SU-DHL-6 (cell line): ENCODE data around the gene RDH14.

Source experiments
- H2AFZ ChIP-seq: fragments of 200-600 bp; sonication (generic); 2 replicates; pipeline ENCODE4 v1.6.1; 2014; ENCODE audit warnings: low read depth, mild to moderate bottlenecking, moderate library complexity, mixed read lengths, antibody characterized with exemption, low read length; ENCODE audit not compliant: severe bottlenecking
- H3F3A ChIP-seq: fragments of 200-600 bp; shearing (Covaris generic); 2 replicates; pipeline ENCODE4 v1.6.0; 2016; ENCODE audit warnings: antibody characterized with exemption, mild to moderate bottlenecking; ENCODE audit not compliant: insufficient read depth
- H3K27ac ChIP-seq: fragments of 200-600 bp; sonication (generic); 2 replicates; pipeline ENCODE4 v1.5.1; 2016; ENCODE audit warnings: low read depth, mild to moderate bottlenecking, low read length, moderate library complexity, mixed read lengths
- H3K27me3 ChIP-seq: fragments of 200-600 bp; sonication (generic), shearing (Covaris generic); 2 replicates; pipeline ENCODE4 v1.6.0; 2014; ENCODE audit warnings: mild to moderate bottlenecking, low read length
- H3K36me3 ChIP-seq: fragments of 200-600 bp; sonication (generic); 2 replicates; pipeline ENCODE4 v1.6.1; 2014; ENCODE audit warnings: mild to moderate bottlenecking, low read length, mixed read lengths
- H3K4me2 ChIP-seq: fragments of 300-600, 200-600 bp; shearing (Covaris generic), sonication (generic); 2 replicates; pipeline ENCODE4 v1.6.0; 2014; ENCODE audit warnings: low read length, low read depth, mild to moderate bottlenecking; ENCODE audit not compliant: poor library complexity, severe bottlenecking
- H3K4me3 ChIP-seq: fragments of 200-600 bp; sonication (generic); 2 replicates; pipeline ENCODE4 v1.5.1; 2014; ENCODE audit warnings: antibody characterized with exemption, low read length, mild to moderate bottlenecking, mixed read lengths; ENCODE audit not compliant: insufficient read depth, poor library complexity, severe bottlenecking
- H3K79me2 ChIP-seq: fragments of 200-600 bp; sonication (generic); 2 replicates; pipeline ENCODE4 v1.6.1; 2014; ENCODE audit warnings: mild to moderate bottlenecking, low read length, moderate library complexity; ENCODE audit not compliant: insufficient read depth
- H3K9ac ChIP-seq: fragments of 200-600 bp; sonication (generic); 2 replicates; pipeline ENCODE4 v1.7.0; 2014; ENCODE audit warnings: mild to moderate bottlenecking, low read length
- H3K9me2 ChIP-seq: fragments of 200-600 bp; sonication (generic); replicated peaks from 2 replicates; pipeline ENCODE4 v1.6.1; 2014; ENCODE audit warnings: low read length; ENCODE audit not compliant: insufficient read depth
- H3K9me3 ChIP-seq: fragments of 200-600 bp; sonication (generic); 2 replicates; pipeline ENCODE4 v1.6.1; 2014; ENCODE audit warnings: low read length, mixed read lengths; ENCODE audit not compliant: insufficient read depth
- H4K20me1 ChIP-seq: fragments of 200-600 bp; sonication (generic); 2 replicates; pipeline ENCODE4 v1.6.1; 2014; ENCODE audit warnings: low read depth, mild to moderate bottlenecking, antibody characterized with exemption, low read length, moderate library complexity, mixed read lengths
- CTCF ChIP-seq: fragments of 200-600 bp; sonication (generic); IDR thresholded peaks from one replicate; pipeline ENCODE4 v1.5.1; 2017; ENCODE audit warnings: antibody characterized with exemption, mild to moderate bottlenecking, low read length, moderate library complexity; ENCODE audit not compliant: insufficient read depth, poor library complexity, severe bottlenecking
- EZH2phosphoT487 ChIP-seq: fragments of 200-600 bp; sonication (generic), shearing (Covaris generic); conservative IDR thresholded peaks from 2 replicates; pipeline ENCODE4 v1.6.1; 2018; ENCODE audit warnings: mild to moderate bottlenecking, antibody characterized with exemption, low read length, moderate library complexity, mixed read lengths

Gene RDH14

GRCh38 chr2:18580606-18581005, 20.2 kb upstream of the RDH14 start:
- H3K4me2 ChIP-seq = no peak overlapping the region
- H3F3A ChIP-seq = no peaks in the 10 kb centered on the region
- 0 out of 2 replicates have a peak, but pooled peaks cover 3% of the 10 kb centered on the region for H3K9me3 ChIP-seq
- no peaks in the 10 kb centered on the region for H4K20me1 ChIP-seq
- no peak overlapping the region for H3K4me3 ChIP-seq
- TF ChIP-seq CTCF = no peak
- no peak for TF ChIP-seq EZH2phosphoT487
- H2AFZ ChIP-seq = no peak overlapping the region
- H3K27ac ChIP-seq = no peak overlapping the region
- H3K9me2 ChIP-seq = no peaks in the 10 kb centered on the region
- no peaks in the 10 kb centered on the region for H3K79me2 ChIP-seq
- no peak overlapping the region for H3K9ac ChIP-seq
- H3K36me3 ChIP-seq = no peaks in the 10 kb centered on the region; the same call in 1 of the 2 replicates
- H3K27me3 ChIP-seq = no peaks in the 10 kb centered on the region

- Histone ChIP-seq H3K9me3 (0 out of 2 replicates have a peak, but pooled peaks cover 3% of the 10 kb centered on the region), H3K27me3 (no peaks in the 10 kb centered on the region), H3K9ac (no peak overlapping the region), H2AFZ (no peak overlapping the region), H3K27ac (no peak overlapping the region), H3F3A (no peaks in the 10 kb centered on the region), H3K4me2 (no peak overlapping the region), H4K20me1 (no peaks in the 10 kb centered on the region), H3K79me2 (no peaks in the 10 kb centered on the region), H3K4me3 (no peak overlapping the region), H3K9me2 (no peaks in the 10 kb centered on the region), H3K36me3 (no peaks in the 10 kb centered on the region; the same call in 1 of the 2 replicates)
- TF ChIP-seq EZH2phosphoT487 = no peak
- no peak for TF ChIP-seq CTCF
Measured at GRCh38 chr2:18578033-18578432, 17.6 kb upstream of the RDH14 start.

- no peaks in the 10 kb centered on the region for H3K9me3 ChIP-seq
- H3K27ac ChIP-seq = no peak overlapping the region
- no peaks in the 10 kb centered on the region for H3K27me3 ChIP-seq
- no peaks in the 10 kb centered on the region for H3K79me2 ChIP-seq
- no peak overlapping the region for H3K9ac ChIP-seq
- no peak overlapping the region for H3K4me2 ChIP-seq
- H3F3A ChIP-seq = no peaks in the 10 kb centered on the region
- no peaks in the 10 kb centered on the region for H3K9me2 ChIP-seq
- peaks cover 9% of the 10 kb centered on the region; the same call in 1 of the 2 replicates for H3K36me3 ChIP-seq
- H3K4me3 ChIP-seq = no peak overlapping the region
- TF ChIP-seq EZH2phosphoT487 (no peak), CTCF (no peak)
- H4K20me1 ChIP-seq = no peaks in the 10 kb centered on the region
- no peak overlapping the region for H2AFZ ChIP-seq
Measured at GRCh38 chr2:18566145-18566769, 5.8 kb upstream of the RDH14 start.
